HG03025 (cell line): Measurements from ENCODE around the gene COX19.

ENCODE experiments used
- ATAC-seq: cut with Tn5 transposase; IDR thresholded peaks from one replicate; pipeline ENCODE4 v1.9.1; 2021; ENCODE audit warnings: mild to moderate bottlenecking, moderate library complexity; ENCODE audit not compliant: unreplicated experiment, low FRiP score

Gene COX19

DNA sequence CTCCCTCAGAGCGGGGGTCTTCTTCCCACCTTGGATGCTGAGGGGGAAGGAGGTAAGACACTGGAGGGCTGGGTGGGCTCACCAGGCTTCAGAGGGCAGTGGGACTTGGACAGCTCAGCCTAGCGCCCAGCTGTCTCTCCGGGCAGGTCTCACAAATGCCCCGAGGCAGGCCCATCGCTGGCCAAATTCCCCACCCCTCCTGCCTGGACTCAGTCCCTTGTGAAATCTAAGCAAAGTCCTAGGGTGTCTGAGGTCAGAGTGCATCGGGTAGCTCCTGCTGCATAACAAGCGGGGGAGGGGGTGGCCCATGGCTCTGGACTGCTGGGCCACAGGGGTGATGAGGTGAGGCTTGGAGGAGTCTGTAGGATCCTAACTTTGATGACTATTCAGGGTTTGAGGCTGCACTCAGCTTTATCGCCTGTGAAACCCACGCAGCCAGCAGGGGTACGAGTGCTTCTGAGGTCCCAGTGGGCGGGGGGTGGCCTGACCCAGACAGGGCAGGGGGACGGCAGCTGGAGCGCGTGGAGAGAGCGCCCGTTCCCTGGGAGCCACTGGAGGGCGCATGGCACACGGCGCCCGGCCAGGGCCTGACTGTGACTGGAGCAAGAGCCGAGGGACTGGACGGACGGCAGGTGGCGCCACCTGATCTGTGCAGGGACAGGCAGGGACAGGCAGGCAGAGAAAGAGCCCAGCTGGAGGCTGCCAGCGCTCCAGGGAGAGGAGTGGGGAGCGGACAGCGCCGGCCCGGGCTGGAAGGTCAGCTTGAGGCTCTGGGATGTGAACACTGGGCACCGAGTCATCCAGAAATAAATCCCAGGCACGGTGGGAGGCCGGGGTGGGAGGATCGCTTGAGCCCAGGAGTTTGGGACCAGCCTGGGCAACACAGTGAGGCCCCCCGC, 17.6 kb upstream of the COX19 start:
- peak; percentile 75 for ATAC-seq

DNA sequence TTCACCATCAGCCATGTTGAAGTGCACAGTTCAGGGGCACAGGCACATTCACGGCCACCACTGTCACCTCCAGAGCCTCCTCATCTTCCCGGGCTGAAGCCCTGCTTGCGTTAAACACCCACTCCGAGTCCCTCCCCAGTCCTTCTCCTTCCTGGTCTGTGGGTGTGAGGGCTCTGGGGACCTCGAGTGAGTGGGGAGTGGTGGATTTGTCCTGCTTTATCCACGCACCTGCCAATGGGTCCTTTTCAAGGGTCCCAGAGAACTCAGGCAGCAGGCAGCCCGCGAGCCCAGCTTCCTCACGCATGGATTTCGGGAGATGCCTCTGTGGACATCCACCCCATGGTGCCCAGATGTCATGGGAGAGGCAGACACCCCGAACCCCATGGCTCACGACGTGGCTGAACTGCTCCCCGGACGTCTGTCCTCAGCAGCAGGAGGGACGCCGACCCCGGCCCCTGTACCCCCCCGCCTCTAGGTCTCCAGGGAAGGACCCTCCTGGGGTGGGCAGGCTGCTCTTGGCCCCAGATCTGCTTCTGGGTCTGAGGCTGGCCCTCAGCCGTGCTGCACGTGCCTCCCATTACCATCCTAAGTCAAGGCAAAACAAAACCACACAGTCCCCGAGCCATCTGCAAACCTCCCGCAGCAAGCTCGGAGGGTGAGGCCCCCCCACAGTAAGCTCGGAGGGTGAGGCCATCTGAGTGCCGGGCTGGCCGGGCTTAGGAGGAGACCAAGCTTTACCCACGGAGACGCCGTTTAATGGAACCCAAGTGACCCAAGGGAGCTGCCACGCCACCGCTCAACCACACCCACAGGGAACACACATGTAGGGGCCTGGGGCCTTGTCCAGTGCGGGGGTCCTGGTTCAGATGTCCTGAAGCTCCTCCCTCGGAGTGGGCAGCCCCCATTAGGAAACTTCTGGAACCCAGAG, 16.6 kb upstream of the COX19 start:
- no peak for ATAC-seq

DNA sequence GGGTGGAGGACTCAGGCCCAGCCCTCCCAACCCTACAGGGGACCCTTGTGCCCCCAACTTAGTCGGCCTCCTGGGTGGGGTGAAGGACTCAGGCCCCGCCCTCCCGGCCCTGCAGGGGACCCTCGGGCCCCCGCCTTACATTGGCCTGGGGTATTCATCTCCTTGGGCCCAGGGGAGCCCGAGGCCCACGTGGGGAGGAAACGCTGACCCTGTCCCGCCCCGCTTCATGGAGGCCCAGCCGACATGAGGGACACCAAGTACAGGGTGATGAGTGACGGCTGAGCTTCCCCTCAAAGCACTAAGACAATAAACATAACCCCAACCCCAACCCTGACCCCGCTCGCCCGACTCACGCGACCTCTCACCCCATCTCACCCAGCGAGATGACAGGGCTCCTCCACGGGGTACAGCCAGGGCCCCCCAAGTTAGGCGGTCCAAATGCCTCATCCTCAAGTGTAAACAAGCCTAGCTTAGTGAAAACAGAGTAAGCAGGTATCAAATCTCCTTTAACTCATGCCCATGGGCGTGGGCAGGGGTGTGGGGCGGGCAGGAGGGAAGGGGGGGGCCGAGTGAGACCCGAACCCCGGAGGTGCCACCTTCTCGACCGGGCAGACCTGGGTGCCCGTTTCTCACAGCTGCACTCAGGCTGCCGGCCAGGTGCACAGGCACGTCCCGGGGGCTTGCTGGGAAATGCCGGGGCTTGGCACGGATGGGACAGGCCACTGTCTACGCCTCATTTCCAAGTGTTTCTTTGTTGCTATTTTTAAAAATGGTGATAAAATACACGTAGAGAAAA, 15.8 kb upstream of the COX19 start:
- no peak for ATAC-seq

DNA sequence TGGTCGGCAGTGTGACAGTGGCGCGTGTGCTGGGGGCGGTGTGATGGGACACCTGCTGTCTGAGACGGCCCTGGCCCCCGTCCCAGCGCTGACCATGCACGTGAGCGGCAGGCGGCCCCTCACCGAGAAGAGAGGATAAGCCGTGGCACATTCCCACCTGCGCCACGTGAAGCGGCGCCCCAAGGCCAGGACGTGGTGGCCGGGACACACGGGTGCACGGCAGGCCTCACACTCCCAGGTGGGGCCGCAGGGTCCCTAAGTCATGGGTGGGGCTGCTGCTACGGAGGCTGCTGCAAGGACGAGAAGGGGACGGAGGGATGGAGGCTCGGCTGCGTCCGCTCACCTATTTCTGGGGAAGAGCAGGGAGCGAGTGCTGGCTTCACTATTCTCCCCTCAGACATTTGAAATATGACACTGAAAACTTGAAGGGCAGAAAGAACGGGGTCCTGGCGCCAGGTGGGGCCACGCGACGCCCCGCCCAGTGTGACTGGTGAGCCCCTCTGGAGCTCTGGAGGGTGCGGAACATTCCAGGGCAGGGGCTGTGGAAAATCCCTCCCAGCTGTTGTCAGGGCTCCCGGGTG, 15.1 kb upstream of the COX19 start:
- ATAC-seq, result no peak

DNA sequence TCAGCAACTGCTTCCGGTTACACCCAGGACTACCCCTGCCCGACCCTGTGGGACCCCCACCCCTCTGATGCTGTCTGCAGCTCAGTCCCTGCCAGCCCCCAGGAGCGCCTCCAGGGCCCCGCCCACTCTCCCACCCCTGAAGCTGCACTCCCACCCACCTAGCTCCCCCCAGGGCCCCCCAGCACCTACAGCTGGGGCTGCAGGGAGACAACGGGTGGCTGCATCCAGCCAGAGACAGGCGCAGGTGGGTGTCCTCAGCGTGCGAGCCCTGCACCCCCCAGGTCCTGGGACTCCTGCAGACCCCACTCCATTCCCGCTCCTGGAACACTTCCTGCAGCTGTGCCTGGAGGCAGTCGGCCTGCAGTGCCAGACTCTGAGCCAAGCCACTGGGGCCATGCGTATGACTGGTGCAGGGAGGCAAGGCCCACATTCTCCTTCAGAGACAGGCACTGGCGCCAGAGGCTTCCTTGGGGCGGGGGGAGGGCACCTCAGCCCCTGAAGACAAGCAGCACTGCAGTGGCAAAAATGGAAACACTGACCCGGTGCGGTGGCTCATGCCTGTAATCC, 13.7 kb upstream of the COX19 start:
- no peak for ATAC-seq

DNA sequence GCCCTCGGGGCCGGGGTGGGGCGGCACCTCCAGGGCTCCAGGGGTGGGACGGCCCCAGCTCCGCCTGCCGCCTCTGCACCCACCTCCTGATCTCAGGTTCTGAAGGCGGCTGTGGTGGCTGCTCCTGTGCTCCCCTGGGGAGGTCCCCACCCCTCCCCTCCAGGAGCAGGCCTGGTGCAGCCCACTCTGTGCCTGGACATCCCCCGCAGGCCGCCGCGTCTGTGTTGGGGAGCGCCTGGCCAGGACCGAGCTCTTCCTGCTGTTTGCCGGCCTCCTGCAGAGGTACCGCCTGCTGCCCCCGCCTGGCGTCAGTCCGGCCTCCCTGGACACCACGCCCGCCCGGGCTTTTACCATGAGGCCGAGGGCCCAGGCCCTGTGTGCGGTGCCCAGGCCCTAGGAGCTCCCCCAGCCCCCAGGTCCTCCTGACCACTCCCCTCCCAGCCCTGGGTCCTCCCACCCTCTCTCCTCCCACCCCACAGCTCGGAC, 13.1 kb upstream of the COX19 start:
- no peak for ATAC-seq

DNA sequence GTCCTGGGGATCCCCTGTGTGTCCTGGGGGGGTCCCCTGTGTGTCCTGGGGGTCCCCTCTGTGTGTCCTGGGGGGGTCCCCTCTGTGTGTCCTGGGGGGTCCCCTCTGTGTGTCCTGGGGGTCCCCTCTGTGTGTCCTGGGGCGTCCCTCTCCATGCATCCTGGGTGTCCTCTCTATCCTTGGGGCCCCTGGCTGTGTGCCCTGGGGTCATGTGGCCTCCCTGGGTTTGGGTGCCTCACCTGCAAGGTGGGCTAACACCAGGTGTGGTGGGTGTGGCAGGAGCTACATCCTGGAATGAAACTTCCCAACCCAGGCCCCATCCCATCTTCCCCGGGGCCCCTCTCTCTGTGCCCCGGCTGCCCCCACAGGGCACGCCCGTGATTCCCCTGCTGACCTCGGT, 12.6 kb upstream of the COX19 start:
- ATAC-seq, result no peak

DNA sequence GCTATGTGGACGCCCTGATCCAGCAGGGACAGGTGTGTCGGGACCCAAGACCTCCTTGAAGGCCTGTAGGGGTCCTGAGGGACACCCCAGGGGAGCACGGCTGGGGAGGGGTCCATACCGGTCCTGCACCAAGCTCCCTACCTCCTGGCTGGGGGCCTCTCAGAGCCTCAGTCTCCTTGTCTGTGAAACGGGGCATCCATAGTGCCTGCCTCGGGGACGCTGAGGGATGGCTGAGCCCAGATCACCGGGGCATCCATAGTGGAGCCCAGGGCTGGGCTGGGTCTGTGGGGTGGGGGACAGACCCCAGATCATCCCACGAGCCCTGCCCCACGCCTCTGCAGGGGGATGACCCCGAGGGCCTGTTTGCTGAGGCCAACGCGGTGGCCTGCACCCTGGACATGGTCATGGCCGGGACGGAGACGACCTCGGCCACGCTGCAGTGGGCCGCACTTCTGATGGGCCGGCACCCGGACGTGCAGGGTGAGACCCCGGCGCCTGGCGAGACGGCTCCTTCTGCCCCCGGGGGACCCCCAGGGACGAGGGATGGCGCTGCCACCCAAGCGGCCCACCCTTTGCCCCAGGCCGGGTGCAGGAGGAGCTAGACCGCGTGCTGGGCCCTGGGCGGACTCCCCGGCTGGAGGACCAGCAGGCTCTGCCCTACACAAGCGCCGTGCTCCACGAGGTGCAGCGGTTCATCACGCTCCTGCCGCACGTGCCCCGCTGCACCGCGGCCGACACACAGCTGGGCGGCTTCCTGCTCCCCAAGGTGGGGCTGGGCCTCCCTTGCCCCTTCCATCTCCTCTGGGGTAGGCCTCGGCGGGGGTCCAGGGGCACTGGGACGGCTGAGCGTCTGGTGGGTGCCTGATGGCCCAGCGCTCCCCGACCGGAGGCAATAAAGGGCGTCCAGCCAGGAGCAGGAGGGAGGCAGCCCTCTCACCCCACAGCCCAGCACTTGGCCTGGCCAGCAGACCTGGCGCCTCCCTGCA, 11.7 kb upstream of the COX19 start:
- ATAC-seq, result no peak

DNA sequence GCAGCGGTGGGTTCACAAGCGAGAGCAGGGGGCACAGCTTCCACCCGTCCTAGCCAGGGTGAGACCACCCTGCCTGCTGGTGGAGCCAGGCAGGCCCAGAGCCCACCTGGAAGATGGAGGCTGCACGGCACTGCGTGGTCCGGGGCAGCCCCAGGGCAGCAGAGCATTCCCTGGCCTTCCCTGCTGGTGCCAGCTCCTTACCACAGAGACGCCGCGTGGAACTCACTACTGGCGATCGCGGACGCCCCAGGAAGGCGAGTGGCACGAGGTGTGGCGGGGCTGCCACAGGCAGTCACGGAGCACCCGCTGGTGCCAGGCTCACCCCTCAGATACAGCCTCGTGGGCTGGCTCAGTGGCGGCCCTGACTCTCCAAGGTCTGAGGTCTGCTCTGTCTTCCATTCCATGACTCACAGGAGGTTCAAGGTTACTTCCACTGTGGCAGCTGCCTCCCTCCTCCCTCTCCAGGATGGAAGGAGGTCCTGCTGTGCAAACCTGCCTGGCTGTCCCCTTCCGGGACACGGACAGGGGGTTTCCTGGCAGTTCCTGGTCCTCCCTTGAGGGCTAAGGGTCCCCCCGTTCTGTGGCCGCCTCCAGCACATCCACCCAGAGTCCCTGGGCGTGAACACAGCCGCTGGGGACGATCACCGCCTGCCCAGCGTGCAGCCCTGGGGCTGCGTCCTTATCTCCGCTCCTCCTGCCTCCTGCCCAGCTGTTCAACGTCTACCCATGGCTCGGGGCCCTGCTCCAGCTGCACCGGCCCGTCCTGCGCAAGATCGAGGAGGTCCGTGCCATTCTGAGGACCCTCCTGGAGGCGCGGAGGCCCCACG, 10.8 kb upstream of the COX19 start:
- ATAC-seq, result no peak

DNA sequence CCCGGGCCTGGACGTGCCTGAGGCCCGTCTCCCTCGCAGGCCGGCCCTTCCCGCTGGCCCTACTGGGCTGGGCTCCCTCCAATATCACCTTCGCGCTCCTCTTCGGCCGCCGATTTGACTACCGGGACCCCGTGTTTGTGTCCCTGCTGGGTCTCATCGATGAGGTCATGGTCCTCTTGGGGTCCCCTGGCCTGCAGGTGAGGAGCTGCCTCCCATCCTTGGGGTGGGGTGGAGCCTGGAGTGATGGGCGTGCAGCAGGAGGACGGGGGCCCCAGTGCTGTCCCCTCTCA, 9.7 kb upstream of the COX19 start:
- ATAC-seq, result no peak

DNA sequence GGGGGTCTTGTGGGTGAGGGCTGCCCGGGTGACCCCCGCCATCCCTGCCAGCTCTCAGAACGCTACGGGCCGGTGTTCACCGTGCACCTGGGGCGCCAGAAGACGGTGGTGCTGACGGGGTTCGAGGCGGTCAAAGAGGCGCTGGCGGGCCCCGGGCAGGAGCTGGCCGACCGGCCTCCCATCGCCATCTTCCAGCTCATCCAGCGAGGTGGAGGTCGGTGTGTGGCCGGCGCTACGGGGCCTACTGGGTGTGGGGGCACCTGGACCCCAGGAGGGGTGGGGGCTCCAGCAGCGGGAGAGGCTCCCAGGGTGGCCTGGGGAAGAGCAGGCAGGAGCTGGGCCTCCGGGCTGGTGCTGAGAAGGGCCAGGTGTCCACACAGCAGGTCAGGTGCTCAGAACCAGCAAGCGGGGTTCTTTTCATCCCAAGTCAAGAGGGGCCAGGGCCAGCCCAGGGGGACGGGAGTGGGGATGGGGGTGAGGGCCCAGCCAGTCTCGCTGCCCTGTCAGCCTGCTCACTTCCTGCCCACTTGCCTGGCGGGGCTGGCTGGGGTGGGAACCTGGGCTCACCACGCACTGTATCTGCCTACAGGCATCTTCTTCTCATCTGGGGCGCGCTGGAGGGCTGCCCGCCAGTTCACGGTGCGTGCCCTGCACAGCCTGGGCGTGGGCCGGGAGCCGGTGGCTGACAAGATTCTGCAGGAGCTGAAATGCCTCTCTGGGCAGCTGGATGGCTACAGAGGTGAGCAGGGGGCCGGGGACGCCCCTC, 9.2 kb upstream of the COX19 start:
- no peak for ATAC-seq

DNA sequence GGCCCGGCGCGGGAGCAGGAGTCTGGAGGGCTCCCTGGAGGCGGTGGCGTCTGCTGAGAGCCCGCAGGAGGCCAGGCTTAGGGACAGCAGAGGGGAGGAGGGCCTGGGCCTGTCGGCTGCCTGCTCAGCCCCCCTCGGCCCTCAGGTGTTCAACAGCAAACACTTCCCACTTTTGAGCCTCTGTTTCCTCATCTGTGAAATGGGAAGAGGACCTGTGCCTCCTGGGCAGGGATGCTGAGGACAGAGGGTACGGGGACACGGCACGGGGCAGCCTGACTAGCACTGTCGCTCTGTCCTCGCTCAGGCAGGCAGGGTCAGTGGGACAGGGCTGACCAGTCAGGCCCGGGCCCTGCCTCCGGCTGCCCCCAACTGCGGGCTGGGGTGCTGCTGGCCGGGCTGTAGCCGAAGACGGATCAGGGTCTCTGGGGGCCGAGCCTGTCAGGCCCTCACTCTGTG, 8.3 kb upstream of the COX19 start:
- no peak for ATAC-seq

DNA sequence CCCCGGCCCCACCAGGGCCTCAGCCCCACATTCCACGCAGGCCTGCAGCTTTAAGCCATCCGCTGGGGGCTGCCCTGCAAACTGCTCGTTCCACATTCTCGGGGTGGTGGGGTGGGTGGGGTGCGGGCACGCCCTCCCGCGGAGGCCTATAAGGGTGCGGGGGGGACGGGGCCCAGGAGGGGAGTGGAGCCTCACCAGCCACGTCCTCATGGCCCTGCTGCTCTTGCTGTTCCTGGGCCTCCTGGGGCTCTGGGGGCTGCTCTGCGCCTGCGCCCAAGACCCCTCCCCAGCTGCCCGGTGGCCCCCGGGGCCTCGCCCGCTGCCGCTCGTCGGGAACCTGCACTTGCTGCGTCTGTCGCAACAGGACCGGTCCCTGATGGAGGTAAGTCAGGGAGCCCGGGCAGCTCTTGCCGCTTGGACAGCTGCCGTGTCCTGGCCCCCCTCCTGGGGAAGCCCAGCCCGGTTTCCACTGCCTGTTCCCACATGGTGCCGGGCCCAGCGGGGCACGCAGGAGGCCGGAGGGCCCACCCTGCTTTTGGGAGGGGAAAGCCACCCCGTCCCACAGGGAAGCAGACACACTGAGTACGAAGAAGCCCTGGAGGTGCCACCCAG, 7.8 kb upstream of the COX19 start, which contains the start of gene CYP2W1:
Gene CYP2W1 (plus strand): TSS at position 178 of the 612 bp plus-strand sequence. CDS start 31 bp downstream, at position 209.
- ATAC-seq, result no peak

DNA sequence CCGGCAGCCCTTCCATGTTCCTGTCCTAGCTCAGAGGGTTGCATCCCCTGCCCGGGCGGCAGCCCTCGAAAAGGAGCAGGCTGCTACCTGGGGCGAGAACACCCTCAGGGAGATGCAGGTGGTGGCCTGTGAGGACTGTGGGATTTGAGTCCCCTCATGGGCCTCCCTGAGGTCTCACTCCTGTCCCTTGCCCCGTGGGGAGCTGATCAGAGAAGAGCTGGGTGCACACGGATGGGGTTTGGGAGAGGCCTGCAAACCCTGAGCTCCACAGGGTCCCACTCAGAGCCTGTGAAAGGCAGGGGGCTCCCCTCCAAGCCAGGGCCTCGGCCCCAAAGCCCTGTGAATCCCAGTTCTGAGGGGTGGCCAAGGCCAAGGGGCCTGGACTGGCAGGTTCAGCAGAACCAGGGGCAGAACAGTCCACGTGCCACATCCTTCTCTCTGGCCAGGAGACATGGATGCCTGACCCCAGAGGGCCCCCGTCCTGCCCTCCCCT, 7.2 kb upstream of the COX19 start:
- ATAC-seq, result no peak

DNA sequence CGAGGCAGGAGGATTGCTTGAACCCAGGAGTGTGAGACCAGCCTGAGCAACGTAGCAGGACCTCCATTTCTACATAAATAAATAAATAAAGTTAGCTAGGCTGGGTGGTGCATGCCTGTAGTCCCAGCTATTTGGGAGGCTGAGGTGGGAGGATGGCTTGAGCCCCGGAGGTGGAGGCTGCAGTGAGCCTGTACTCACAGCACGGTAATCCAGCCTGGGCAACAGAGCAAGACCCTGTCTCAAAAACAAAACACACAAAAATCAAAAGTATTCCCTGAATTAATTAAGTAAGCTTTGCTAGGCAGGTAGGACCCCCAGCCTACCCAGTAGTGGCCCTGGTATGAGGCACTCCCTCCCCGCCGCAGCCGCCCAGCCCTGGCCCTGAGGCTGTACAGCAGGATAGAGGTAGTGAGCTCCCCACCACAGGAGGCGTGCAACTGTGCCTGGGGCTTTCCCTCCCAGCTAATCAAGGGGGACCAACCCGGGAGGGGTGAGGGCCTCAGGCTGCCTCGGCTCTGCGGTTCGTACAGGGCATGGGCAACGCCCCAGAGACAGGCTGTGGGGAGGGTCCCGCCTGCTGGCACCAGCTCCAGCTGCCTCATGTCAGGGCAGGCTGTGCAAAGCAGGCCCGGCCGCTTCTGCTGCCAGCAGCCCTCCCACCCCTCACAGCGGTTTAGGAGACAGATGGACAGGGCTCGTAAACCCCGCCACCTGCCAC, 6.6 kb upstream of the COX19 start:
- no peak for ATAC-seq
